GM21723 (cell line): ENCODE results near the gene USF2.
"Not testable (repeated sequence)": the region's sequence is repeated elsewhere in the genome, so short reads cannot be mapped to it uniquely, and the experiment has no call there.

Source experiments
- ATAC-seq: cut with Tn5 transposase; IDR thresholded peaks from one replicate; pipeline ENCODE4 v1.9.1; 2021; ENCODE audit warnings: mild to moderate bottlenecking, moderate library complexity; ENCODE audit not compliant: unreplicated experiment

Gene USF2

GRCh38 chr19:35284153-35285094 lies 15.7 kb downstream of the USF2 start:
- no peak for ATAC-seq

GRCh38 chr19:35285095-35285449 lies 16.3 kb downstream of the USF2 start:
- no peak for ATAC-seq

GRCh38 chr19:35285465-35285864 lies 16.7 kb downstream of the USF2 start:
- not testable (repeated sequence) for ATAC-seq

GRCh38 chr19:35286101-35286500 lies 17.3 kb downstream of the USF2 start:
- ATAC-seq = not testable (repeated sequence)

- ATAC-seq = no peak
These were observed 19.0 kb downstream of the USF2 start for GRCh38 chr19:35287713-35288112.

- no peak for ATAC-seq
These were observed 19.6 kb downstream of the USF2 start for GRCh38 chr19:35288331-35288730.

GRCh38 chr19:35288906-35289305 lies 20.1 kb downstream of the USF2 start:
- ATAC-seq = no peak

GRCh38 chr19:35290381-35291127 lies 21.8 kb downstream of the USF2 start:
- no peak for ATAC-seq

GRCh38 chr19:35291259-35291658 lies 22.5 kb downstream of the USF2 start:
- no peak for ATAC-seq

GRCh38 chr19:35291916-35292315 lies 23.2 kb downstream of the USF2 start, which contains the start of gene MAG:
Gene MAG, plus strand, starts transcription at chr19:35292161. Its CDS starts 3,248 bp downstream, at chr19:35295409.
- ATAC-seq = no peak

- ATAC-seq = no peak
These were observed 23.9 kb downstream of the USF2 start for GRCh38 chr19:35292421-35293362.

GRCh38 chr19:35293363-35293739 lies 24.6 kb downstream of the USF2 start:
- no peak for ATAC-seq

GRCh38 chr19:35293808-35294207 lies 25.0 kb downstream of the USF2 start:
- no peak for ATAC-seq

- ATAC-seq = no peak
These were observed 25.6 kb downstream of the USF2 start for GRCh38 chr19:35294328-35294727.

- ATAC-seq = no peak
These were observed 26.4 kb downstream of the USF2 start for GRCh38 chr19:35294859-35295791.

GRCh38 chr19:35295792-35296462 lies 27.2 kb downstream of the USF2 start:
- ATAC-seq = no peak

- ATAC-seq = no peak
These were observed 28.1 kb downstream of the USF2 start for GRCh38 chr19:35296644-35297514.

GRCh38 chr19:35297515-35297848 lies 28.7 kb downstream of the USF2 start:
- no peak for ATAC-seq
